Epithelial cell of prostate (primary cell): Measurements from ENCODE around the gene TLR8.
"Not testable (repeated sequence)": the region's sequence is repeated elsewhere in the genome, so short reads cannot be mapped to it uniquely, and the experiment has no call there.

ENCODE experiments used
- DNase-seq: peaks from one replicate; pipeline ENCODE4 v3.0.0-alpha.2; 2011; ENCODE audit warnings: low read depth, low spot score
- H3K27ac ChIP-seq: fragments of 450-650 bp; 2 replicates; pipeline ENCODE4 v1.5.1; 2017; ENCODE audit warnings: mild to moderate bottlenecking

The TLR8 gene

DNA sequence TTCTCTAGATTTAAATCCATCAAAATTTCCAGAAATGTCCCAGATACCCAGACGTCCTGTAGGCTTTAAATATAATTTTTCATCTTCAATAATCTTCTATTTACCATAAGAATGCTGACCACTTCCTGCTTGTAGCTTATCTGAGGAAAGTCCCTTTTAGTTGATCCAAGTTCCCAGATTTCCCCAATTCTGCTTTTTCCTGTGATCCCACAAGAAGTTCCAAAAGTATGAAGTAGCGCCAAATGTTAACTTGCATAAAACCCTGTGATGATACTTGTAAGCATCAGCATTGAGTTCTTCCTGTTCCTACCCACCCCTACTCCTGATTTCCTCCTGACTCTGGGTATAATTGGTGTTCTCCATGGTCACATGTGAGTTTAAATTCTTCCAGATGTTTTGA lies 10.6 kb upstream of the TLR8 start:
- no peak overlapping the region for H3K27ac ChIP-seq
- DNase-seq = no peak

DNA sequence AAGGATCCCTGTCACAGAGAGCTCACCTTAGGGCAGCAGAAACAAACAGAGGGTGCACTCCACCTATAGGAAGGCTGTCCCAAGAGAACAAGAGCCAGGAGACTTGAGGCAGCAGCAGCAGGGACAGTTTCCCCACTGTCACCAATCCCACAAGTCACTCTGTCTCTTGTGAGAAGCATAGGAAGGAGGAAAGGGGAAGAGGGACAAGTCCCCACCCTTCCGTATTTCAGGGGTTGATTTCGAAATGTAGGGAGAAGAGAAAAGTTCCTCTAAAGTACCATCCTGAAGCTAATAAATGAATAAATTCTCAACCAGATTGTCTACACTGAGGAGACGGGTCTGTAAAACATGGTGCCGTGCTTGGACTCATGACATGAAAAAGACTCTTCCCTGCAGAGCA lies 9.5 kb upstream of the TLR8 start:
- no peak for DNase-seq
- H3K27ac ChIP-seq = no peak overlapping the region

DNA sequence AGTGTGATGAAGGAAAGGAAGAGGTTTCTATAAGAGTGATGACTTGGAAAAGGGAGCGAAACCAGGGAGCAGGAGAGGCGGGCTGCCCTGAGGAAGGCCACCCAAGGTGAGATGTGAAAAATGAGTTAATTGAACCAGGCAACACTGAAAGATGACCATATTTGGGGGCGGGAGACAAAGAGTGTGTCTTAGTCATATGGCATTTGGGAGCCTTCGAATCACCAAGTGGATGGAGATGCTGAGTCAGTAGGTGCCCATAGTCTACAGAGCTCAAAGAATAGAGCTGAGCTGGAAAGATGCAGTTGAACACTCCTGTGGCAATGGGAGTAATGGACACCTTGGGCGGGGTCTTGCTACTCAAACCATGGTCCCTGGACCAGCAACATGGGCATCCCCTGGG lies 8.3 kb upstream of the TLR8 start:
- DNase-seq = no peak
- H3K27ac ChIP-seq = no peak overlapping the region

DNA sequence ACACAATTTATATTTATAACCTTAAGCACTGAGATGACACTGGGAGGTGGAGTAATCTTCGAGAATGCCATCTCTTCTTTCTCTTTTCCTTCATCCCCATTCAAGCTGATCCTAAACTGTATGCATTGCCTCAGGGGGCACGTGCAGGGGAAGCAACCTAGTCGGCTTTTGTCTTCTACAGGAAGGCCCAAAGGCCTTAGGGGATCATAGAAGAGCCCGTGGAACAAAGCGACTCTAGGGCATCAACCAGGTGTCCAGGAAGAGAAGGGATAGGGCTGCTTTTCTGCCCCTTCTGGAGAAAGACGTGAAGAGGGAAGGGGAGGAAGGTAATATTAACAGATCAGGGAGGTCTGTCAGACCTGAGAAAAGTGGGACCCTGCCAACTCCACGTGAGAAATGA lies 6.9 kb upstream of the TLR8 start:
- H3K27ac ChIP-seq = no peak overlapping the region
- no peak for DNase-seq

GRCh38 chrX:12901486-12901885 lies 4.9 kb upstream of the TLR8 start:
- DNase-seq = no peak
- H3K27ac ChIP-seq = no peak overlapping the region

GRCh38 chrX:12903646-12904045 lies 2.8 kb upstream of the TLR8 start:
- no peak overlapping the region for H3K27ac ChIP-seq
- no peak for DNase-seq

DNA sequence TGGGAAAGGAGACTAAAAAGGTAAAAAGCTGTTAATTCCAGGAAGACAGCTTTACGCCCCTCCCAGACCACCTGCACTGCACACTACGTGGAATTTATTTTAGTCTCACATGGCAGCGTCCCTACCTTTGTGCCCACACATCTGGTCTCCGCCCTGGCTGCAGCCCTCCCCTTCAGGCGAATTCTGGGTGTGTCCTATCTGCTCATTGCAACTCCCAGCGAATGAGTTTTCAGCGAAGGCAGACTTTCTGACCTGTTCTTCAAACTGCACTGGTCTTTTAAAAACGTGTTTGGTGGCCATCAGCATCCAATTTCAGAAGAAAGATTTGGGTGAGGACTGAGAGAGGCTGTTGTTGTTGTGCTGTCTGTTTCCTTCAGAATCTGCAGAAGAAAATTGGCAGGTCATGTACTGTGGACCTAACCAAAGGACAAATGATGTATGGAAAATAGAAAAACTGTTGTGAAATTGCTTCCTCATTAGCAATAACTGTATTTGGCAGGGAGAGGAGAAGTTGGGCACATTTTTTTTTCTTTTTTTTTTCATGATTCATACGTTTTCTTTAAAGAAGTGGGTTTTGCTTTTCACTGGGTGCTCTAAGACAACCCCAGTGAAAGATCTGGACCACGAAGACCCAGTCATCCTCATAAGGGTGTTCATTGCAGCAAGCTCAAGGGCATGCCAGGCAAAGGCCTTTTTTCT lies 4.2 kb downstream of the TLR8 start:
- no peak overlapping the region for H3K27ac ChIP-seq
- DNase-seq = no peak

GRCh38 chrX:12911122-12911470 lies 4.7 kb downstream of the TLR8 start:
- no peak for DNase-seq
- no peak overlapping the region for H3K27ac ChIP-seq

DNA sequence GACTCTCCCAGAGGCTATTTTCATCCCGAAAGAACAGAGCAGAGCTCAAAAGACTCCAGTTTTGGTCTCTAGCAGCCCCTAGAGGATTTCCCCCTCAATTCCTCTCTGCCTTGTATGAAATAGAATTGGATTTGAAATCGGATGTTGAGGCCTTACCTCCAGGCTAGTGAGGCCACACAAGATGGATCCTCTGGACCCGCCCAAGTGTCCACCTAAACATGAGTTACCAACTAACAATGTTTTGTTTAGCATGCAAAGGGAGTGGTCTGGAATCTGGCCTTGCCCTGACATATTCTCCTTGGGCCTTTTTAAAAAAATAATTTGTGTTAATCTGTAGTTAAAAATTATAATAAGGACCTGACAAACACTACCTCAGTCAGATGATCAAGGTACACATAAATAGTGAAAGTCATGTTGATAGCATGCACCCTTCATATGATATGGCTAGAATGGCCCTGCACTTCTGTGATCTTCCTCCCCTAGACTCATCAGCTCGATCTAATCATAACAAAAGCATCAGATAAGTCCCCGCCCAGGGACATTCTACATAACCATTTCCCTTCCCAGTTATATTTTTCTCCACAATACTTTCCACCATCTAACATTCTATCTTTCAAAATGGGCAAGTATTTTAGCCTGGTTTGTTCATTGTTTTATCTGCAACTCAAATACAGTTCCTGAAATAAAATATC lies 6.5 kb downstream of the TLR8 start:
- no peak for DNase-seq
- no peak overlapping the region for H3K27ac ChIP-seq

DNA sequence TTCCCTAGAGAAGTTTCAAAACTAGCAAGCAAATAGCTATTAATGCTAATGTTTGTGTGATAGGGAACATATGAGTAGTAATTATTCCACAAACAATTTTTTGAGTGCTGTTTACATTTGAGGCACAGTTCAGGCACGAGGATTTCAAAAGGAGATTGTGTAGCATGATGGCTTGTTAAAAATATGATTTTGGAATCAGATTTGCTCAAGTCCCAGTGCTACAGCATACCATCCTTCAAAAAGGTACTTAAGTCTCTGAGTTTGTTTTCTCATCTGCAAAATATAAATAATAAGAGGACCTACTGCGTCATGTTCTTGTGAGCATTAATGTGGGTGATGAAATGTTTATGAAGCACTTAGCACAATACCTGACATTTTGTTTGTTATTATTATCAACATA lies 11.3 kb downstream of the TLR8 start:
- DNase-seq = no peak
- H3K27ac ChIP-seq = no peak overlapping the region

DNA sequence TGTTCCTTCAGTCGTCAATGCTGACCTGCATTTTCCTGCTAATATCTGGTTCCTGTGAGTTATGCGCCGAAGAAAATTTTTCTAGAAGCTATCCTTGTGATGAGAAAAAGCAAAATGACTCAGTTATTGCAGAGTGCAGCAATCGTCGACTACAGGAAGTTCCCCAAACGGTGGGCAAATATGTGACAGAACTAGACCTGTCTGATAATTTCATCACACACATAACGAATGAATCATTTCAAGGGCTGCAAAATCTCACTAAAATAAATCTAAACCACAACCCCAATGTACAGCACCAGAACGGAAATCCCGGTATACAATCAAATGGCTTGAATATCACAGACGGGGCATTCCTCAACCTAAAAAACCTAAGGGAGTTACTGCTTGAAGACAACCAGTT lies 12.6 kb downstream of the TLR8 start:
- H3K27ac ChIP-seq = no peak overlapping the region
- no peak for DNase-seq

DNA sequence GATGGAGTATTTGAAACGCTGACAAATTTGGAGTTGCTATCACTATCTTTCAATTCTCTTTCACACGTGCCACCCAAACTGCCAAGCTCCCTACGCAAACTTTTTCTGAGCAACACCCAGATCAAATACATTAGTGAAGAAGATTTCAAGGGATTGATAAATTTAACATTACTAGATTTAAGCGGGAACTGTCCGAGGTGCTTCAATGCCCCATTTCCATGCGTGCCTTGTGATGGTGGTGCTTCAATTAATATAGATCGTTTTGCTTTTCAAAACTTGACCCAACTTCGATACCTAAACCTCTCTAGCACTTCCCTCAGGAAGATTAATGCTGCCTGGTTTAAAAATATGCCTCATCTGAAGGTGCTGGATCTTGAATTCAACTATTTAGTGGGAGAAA lies 13.2 kb downstream of the TLR8 start:
- no peak for DNase-seq
- H3K27ac ChIP-seq = no peak overlapping the region

GRCh38 chrX:12920990-12921389 lies 14.6 kb downstream of the TLR8 start:
- H3K27ac ChIP-seq = no peak overlapping the region
- DNase-seq = no peak

- DNase-seq = no peak
- no peak overlapping the region for H3K27ac ChIP-seq
Observed at GRCh38 chrX:12921886-12922598, 15.6 kb downstream of the TLR8 start.

DNA sequence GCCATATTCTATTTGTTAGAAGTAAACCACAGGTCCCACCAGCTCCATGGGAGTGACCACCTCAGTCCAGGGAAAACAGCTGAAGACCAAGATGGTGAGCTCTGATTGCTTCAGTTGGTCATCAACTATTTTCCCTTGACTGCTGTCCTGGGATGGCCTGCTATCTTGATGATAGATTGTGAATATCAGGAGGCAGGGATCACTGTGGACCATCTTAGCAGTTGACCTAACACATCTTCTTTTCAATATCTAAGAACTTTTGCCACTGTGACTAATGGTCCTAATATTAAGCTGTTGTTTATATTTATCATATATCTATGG lies 16.1 kb downstream of the TLR8 start:
- DNase-seq = no peak
- H3K27ac ChIP-seq = no peak overlapping the region

GRCh38 chrX:12929701-12930100 lies 23.3 kb downstream of the TLR8 start:
- H3K27ac ChIP-seq = no peak overlapping the region
- no peak for DNase-seq

DNA sequence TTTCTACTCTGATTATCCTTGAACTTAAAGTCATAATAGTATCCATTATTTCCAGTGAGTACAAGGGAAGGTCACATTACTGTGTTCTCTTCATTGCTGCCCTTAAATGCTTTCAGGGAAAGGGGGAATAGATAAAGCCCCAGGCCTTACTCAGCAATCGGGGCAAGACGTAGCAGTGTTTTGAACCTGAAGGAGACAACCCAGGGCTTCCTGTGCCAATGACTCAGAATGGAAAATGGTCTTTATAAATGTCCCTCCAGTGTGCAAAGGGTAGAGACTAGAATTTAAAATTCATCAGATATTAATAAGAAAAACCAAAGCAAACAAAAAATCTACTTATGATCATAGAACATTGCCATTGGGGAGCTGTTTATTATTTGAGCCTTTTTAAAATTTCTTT lies 23.7 kb downstream of the TLR8 start:
- H3K27ac ChIP-seq = no peak overlapping the region
- DNase-seq = no peak

- no peak for DNase-seq
- no peak overlapping the region for H3K27ac ChIP-seq
Observed at GRCh38 chrX:12932244-12932643, 25.8 kb downstream of the TLR8 start.

DNA sequence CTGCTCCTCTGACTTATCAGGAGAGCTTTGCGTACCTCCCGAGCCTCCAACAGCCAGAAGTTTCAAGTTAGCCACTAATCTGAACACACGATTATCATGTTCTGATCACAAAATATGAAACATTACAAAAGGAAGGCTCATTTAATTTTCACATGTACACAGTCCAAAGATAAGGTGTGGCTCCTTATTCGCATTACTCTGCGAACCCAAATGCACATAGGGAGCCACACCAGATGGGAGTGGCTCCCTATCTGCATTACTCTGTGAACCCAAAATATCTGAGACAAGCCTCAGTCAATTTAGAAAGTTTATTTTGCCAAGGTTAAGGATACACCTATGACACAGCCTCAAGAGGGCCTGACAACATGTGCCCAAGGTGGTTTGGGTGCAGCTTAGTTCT lies 28.4 kb downstream of the TLR8 start:
- H3K27ac ChIP-seq = no peak overlapping the region
- no peak for DNase-seq

GRCh38 chrX:12936947-12937346 lies 30.5 kb downstream of the TLR8 start:
- DNase-seq = no peak
- H3K27ac ChIP-seq = no peak overlapping the region

GRCh38 chrX:12940471-12940870 lies 34.1 kb downstream of the TLR8 start:
- not testable (repeated sequence) for H3K27ac ChIP-seq, DNase-seq

DNA sequence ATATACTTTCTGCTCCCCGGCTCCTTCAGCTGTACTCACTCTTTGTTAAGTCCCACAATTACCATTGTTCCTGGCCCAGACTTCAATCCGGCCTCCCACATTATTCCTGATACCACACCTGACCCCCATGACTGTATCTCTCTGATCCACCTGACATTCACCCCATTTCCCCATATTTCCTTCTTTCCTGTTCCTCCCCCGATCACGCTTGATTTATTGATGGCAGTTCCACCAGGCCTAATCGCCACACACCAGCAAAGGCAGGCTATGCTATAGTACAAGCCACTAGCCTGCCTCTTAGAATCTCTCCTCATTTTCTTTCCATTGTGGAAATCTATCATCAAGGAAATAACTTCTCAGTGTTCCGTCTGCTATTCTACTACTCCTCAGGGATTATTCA lies 37.2 kb downstream of the TLR8 start:
- DNase-seq, H3K27ac ChIP-seq: not testable (repeated sequence)
